Right lobe of liver (tissue), 6 donors: ENCODE results near the gene TLX2. TPM values are rescaled to one million over a fixed set of nuclear protein-coding genes. Genes with fewer than 3 reads are reported as not detected.

ENCODE experiments used
- ATAC-seq, 4 donors: fragments of 200-7000 bp; cut with Tn5 transposase; one replicate each; pipeline ENCODE4 v1.9.1; 2020; ENCODE audit warnings: mild to moderate bottlenecking in 4 of 4, moderate library complexity in 4 of 4
- DNase-seq, 3 donors: peaks; one replicate each; pipeline ENCODE4 v3.0.0-alpha.2; 2020
- H3K27ac ChIP-seq, 3 donors: fragments of 200-600 bp; one replicate each; pipeline ENCODE4 v1.8.0; 2022
- H3K27me3 ChIP-seq, 2 donors: fragments of 200-600 bp; one replicate each; pipeline ENCODE4 v1.8.0; 2022
- H3K36me3 ChIP-seq, 4 donors: fragments of 200-600 bp; sonication (generic) in 1 of 4; one replicate each; pipeline versions ENCODE4 v1.5.1 to v1.8.0; 2017 to 2022; ENCODE audit warnings: control low read depth in 1 of 4
- H3K4me1 ChIP-seq, 4 donors: fragments of 200-600 bp; sonication (generic) in 1 of 4; one replicate each; pipeline versions ENCODE4 v1.5.1 to v1.8.0; 2017 to 2022; ENCODE audit warnings: control low read depth in 1 of 4
- H3K4me3 ChIP-seq, 3 donors: fragments of 200-600 bp; one replicate each; pipeline ENCODE4 v1.8.0; 2022
- H3K9me3 ChIP-seq, 4 donors: fragments of 200-600 bp; sonication (generic) in 1 of 4; one replicate each; pipeline versions ENCODE4 v1.5.1 to v1.8.0; 2017 to 2022; ENCODE audit warnings: control low read depth in 1 of 4
- CTCF ChIP-seq, 4 donors: fragments of 200-600 bp in 3 of 4; fragments of 450-650 bp in 1 of 4; IDR thresholded peaks; one replicate each; pipeline versions ENCODE4 v1.5.1 to v1.8.0; 2016 to 2022; ENCODE audit warnings: antibody characterized with exemption in 4 of 4, mild to moderate bottlenecking in 2 of 4
- POLR2A ChIP-seq: fragments of 450-650 bp; IDR thresholded peaks from one replicate; pipeline ENCODE4 v1.6.1; 2017; ENCODE audit warnings: antibody characterized with exemption, mild to moderate bottlenecking
- WGBS: methylation state at CpG from one replicate; pipeline ENCODE4 v1.1.6; 2018; ENCODE audit warnings: low coverage, low lambda C conversion rate; ENCODE audit not compliant: insufficient coverage; ENCODE audit errors: missing lambda C conversion rate; 5-methylcytosine and 5-hydroxymethylcytosine counted together
- intact Hi-C, 2 donors: fragments of 100-400 bp; cut with DNase I; formaldehyde crosslinking; loops; one replicate each; pipeline versions ENCODE4 v1.11.2 to v1.14.1; 2022
- total RNA-seq, 6 experiments: library from RNA; depleted of rRNA in 2 of 6; stranded (reverse); fragments of >200 nt in 2 of 6; fragmentation: NEBNext Ultra II Directional in 3 of 6; extraction: Animal tissue kit (Norgen Biotek cat#: 25700) in 3 of 6; gene quantifications; one replicate each; pipeline versions ENCODE4 v1.1.0 to v1.2.4, GENCODE V29; 2016 to 2023
- donor health status: DM: no; HTN: yes; CAD: no.
- donor health status: DM: no; HTN: no; CAD: no.
- donor health status: DM: no; HTN: no; CAD: no.
- donor health status: DM: no; HTN: yes; CAD: no.
- donor health status: DM: no; HTN: yes; CAD: no.

The TLX2 gene
- total RNA-seq, 6 experiments from 2014 or later: not detected

GRCh38 chr2:74536166-74536950 lies 22.1 kb downstream of the TLX2 start:
- no peak for TF ChIP-seq POLR2A
- H3K36me3 ChIP-seq: peaks cover 0 to 9% (median 0%) of the 10 kb centered on the region in 4 donors
- no peak overlapping the region for H3K4me3 ChIP-seq
- no peaks in the 10 kb centered on the region for H3K9me3 ChIP-seq
- intact Hi-C loops: no loop called here
- ATAC-seq (no peak), DNase-seq (no peak)
- no peak overlapping the region for H3K27ac ChIP-seq
- 73% methylated on average over 17 of the region's 23 CpGs for WGBS
- no peaks in the 10 kb centered on the region for H3K4me1 ChIP-seq
- H3K27me3 ChIP-seq: no peaks in the 10 kb centered on the region

- Histone ChIP-seq H3K4me1 (no peaks in the 10 kb centered on the region), H3K4me3 (no peak overlapping the region), H3K9me3 (no peaks in the 10 kb centered on the region), H3K27ac (no peak overlapping the region), H3K27me3 (no peaks in the 10 kb centered on the region), H3K36me3 (peaks cover 0 to 9% (median 0%) of the 10 kb centered on the region in 4 donors)
- TF ChIP-seq CTCF (IDR thresholded peaks at IDR 0.05) (no peak), POLR2A (no peak)
- intact Hi-C loops: no loop called here
- no peak for DNase-seq
- ATAC-seq: no peak
- WGBS: 37% methylated on average over 4 of the region's 4 CpGs
These were observed 22.9 kb downstream of the TLX2 start for GRCh38 chr2:74537140-74537539.

DNA sequence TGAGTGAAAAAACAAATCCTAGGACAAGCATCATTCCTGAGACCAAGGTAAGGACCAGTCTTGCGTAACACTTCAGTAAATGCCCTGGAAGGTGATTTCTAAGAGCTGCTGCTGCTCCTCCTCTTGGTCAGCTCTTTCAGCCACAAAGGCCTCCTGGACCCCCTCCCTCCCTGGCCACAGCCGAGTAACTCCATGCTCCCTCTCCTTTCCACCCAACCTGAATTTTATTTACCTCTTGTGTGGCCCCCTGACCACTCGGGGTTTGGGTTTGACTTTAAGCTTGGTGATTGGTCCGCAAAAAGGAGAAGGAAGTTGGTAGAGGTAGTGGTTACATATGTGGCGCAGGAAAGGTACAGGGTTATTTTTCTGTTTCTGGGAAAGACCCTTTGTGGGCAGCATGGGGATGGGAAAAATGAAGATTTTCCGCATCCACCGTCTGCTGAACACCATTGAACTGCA lies 24.7 kb downstream of the TLX2 start:
- no peak for ATAC-seq
- no peak for DNase-seq

DNA sequence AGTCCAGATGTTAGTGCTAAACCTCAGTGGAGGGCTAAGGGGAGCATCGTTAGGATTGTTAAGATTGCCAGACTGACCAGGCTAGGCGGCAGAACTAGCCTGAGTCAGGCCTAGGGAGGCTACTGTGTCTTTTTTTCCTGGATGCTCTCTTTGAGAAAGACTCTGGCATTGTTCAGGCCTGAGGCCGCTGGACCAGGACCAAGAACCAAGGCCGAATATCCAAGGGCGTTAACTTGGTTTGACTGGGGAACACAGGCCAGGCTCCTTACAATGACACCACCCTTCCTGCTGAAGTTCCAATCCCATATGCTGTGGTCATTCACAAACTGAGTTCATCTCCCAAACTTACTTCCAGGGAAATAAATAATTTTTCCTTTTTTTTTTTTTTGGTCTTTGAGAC lies 26.0 kb downstream of the TLX2 start:
- no peak for TF ChIP-seq CTCF (IDR thresholded peaks at IDR 0.05)
- no peak for TF ChIP-seq POLR2A
- no peak overlapping the region for H3K27ac ChIP-seq
- WGBS: 30% methylated on average over 2 of the region's 5 CpGs
- ATAC-seq: no peak
- no peaks in the 10 kb centered on the region for H3K4me1 ChIP-seq
- H3K4me3 ChIP-seq: no peak overlapping the region
- H3K36me3 ChIP-seq: no peaks in the 10 kb centered on the region
- no peaks in the 10 kb centered on the region for H3K27me3 ChIP-seq
- DNase-seq: no peak
- no peaks in the 10 kb centered on the region for H3K9me3 ChIP-seq
- intact Hi-C loops: no loop called here

More for the DNA sequence above, 24.7 kb downstream of the TLX2 start:
- intact Hi-C loops: no loop called here
- Histone ChIP-seq H3K4me1 (no peaks in the 10 kb centered on the region), H3K27me3 (no peaks in the 10 kb centered on the region), H3K27ac (no peak overlapping the region), H3K4me3 (no peak overlapping the region), H3K36me3 (no peaks in the 10 kb centered on the region), H3K9me3 (no peaks in the 10 kb centered on the region)
- TF ChIP-seq POLR2A (no peak), CTCF (IDR thresholded peaks at IDR 0.05) (no peak)
- 39% methylated on average over 7 of the region's 7 CpGs for WGBS

DNA sequence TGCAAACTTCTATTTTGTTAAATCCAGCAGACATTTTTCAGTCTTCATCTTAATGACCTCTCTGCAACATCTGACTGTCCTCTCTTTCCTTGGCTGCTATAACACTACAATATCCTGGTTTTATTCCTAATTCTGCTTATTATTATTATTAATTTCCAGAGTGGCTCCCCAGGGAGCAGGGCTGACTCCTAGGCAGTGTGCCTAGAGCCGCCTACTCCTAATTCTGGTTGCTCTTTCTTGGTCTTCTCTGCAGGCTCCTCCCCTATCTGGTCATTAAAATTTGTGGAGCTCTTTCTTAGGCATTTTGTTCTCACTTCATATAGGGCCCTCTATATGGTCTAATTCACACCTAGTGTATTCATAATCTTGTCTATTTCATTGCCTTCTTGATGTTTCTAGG lies 28.7 kb downstream of the TLX2 start:
- intact Hi-C loops: no loop called here
- Histone ChIP-seq H3K4me1 (no peaks in the 10 kb centered on the region), H3K27me3 (no peaks in the 10 kb centered on the region), H3K36me3 (no peaks in the 10 kb centered on the region), H3K27ac (no peak overlapping the region), H3K9me3 (no peaks in the 10 kb centered on the region), H3K4me3 (no peak overlapping the region)
- ATAC-seq: no peak
- TF ChIP-seq CTCF (IDR thresholded peaks at IDR 0.05) (no peak), POLR2A (no peak)
- DNase-seq: no peak
- WGBS: 89% methylated on average over 1 of the region's 1 CpG
